Measurements from ENCODE around the gene SMAP1. TPM values are rescaled to one million over a fixed set of nuclear protein-coding genes. Genes with fewer than 3 reads are reported as not detected.

Gene SMAP1
- total RNA-seq, 2 donors from 2014 or later: 47.4 to 48.4 TPM

DNA sequence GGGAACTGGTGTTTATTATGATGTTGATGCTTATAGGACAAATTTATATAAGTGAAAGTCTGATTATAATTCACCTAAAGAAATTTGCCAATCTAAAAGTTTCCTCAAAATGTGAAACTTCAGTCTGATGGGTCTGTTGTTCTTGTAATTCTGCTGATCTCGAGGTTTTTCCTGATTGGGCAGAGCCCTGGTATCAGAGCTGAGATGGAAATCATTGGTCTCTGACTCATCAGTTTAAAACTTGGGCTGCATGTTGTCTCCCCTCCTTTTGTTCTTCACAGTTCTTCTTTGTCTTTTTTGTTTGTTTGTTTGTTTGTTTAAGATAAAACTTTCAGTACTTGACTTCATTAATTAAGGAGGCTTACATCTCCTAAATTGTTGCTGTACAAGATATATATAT is 5.9 kb downstream of the SMAP1 start:
- intact Hi-C loops (cut with DNase I, micrococcal nuclease): no loop called here
- no peak for ATAC-seq
- no peak for DNase-seq

DNA sequence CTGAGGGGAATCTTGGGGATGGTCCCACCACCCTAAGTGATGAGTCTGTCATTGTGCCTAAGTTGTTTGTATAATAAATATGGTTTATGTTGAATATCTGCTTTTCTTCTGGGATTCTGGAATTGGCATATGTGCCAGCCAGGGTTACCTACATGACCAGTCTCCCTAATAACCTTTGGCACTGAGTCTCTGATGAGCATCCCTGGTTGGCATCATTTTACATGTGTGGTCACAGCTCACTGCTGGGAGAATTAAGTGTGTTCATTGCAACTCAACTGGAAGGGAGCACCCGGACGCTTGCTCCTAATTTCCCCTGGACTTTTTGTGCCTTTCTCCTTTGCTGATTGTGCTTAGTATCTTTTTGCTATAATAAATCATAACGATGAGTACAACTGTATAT is 8.1 kb downstream of the SMAP1 start:
- intact Hi-C loops (cut with DNase I, micrococcal nuclease): no loop called here
- DNase-seq: no peak
- no peak for ATAC-seq

DNA sequence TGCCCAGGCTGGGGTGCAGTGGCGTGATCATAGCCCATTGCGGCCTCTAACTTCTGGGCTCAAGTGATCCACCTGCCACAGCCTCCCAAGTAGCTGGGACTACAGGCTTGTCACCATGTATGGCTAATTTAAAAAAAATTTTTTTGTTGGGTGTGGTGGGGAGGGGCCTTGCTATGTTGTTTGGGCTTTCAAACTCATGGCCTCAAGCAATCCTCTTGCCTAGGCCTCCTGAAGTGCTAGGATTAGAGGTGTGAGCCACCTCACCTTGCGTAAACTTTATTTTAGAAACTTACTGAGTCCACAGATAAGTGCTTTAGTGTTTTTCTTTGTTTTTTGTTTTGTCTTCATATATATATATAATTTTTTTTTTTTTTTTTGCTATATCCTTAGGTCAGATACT is 9.1 kb downstream of the SMAP1 start:
- intact Hi-C loops (cut with DNase I, micrococcal nuclease): no loop called here
- DNase-seq (no peak), ATAC-seq (no peak)

DNA sequence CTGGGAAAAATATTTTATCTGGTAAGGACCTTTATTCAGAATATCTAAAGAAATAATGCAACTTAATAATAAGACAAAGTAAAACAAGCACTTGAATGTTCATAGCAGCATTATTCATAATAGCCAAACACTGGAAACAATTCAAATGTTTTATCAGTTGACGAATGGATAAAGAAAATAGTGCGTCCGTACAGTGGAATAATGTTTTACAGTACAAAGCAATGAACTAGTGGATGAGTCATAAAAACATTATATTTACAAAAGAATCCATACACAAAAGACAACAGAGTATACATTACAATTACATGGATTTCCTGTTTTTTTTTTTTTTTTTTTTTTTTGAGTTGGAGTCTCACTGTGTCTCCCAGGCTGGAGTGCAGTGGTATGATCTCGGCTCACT is 12.7 kb downstream of the SMAP1 start:
- ATAC-seq (peak; percentile 29), DNase-seq (no peak)
- intact Hi-C loops (cut with DNase I, micrococcal nuclease): loop anchor here in 1 of 2 donors (10.0 kb wide), 1 partner anchor 116 kb away; the partner anchor contains the start of gene SDHAF4

DNA sequence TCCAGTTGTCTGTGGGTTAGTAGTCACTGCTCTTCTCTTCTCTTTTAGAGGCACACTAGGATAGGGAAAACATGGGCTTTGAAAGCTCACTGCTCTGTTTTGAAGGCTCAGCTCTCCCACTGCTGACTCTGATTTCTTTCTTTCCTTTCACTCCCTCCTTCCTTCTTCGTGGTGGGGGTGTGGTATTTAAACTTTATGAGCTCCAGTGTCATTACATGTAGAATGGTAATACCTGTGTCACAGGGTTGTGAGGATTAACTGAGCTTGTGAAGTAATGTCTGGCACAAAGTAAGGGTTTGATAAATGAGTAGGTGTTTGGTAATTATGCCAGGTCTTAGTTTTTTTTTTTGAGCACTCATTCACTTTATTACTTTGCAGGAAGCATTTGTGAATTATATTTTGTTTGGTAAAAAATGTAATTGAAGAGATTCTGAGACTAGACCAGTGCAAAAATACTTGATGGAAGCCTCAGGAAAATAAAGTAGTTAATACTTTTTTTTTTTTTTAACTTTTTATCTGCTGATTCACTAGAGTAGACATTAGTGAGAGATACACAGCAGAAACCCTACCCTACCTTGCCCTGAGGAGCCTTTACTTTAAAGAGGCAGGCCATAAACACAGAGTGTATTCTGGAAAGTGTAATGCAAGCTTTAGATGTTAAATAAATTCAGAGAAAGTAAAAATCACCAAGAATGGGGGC is 17.3 kb downstream of the SMAP1 start:
- ATAC-seq (peak; percentile 95), DNase-seq (no peak)

DNA sequence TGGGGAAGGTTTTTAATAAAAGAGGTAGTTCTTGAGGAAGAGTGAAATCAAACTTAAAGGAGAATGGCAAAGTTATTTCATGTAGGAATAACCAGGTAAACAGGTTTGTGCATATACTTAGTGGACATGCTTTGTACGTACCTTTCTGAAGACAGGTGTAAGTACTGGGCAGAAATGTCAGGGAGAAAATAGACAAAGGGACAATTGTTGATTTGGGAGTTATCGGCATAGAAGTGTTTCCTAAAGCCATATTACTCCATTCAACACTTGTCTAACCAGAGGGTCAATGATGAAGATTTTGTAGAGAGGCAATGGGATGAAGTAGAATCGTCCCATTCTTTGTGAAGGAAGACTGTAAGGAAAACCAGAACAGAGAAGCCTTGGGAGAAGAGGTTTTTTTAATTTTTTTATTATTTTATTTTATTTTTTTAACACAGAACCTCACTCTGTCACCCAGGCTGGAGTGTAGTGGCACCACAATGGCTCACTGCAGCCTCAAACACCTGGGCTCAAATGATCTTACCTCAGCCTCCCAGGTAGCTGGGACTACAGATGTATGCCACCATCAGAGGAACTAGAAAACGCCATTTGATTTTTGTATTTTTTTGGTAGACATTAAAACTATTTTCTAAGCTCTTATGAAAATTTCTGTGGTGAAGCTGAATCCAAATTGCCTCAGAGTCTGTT is 18.0 kb downstream of the SMAP1 start:
- intact Hi-C loops (cut with DNase I, micrococcal nuclease): loop anchor here in 1 of 2 donors (10.0 kb wide), 1 partner anchor 121 kb away; the partner anchor contains the start of gene SDHAF4
- no peak for DNase-seq
- peak; percentile 37 for ATAC-seq

More for the DNA sequence above, 17.3 kb downstream of the SMAP1 start:
- intact Hi-C loops (cut with DNase I, micrococcal nuclease): loop anchor here in 1 of 2 donors (10.0 kb wide), 1 partner anchor 120 kb away; the partner anchor contains the start of gene SDHAF4

DNA sequence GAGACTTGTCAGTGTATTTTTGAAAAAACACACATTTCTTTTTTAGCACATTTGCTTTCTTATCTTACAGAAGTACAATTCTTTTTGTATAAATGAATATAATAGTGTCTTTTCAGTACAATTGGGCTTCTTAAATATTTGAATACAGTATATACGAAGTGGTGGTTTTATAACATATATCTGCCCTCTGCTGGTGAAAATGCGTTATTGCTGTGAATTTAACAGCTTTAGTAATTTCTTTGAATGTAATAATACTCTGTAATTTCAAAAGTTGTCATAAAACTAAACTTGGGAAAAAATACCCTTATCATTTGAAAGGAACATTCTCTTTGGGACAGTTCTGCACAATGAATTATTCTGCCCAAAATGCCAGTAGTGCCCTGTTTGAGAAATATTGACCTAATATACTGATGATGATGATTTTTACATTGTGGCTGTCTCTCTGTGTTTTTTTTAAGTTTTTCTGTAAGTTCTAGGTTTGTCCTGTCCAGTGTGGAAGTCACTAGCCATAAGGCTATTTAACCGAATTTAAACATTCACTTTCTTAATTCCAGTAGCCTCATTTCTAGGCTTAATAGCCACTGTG is 19.0 kb downstream of the SMAP1 start:
- intact Hi-C loops (cut with DNase I, micrococcal nuclease): loop anchor here in 1 of 2 donors (10.0 kb wide), 1 partner anchor 122 kb away; the partner anchor contains the start of gene SDHAF4
- DNase-seq (no peak), ATAC-seq (peak; percentile 49)

DNA sequence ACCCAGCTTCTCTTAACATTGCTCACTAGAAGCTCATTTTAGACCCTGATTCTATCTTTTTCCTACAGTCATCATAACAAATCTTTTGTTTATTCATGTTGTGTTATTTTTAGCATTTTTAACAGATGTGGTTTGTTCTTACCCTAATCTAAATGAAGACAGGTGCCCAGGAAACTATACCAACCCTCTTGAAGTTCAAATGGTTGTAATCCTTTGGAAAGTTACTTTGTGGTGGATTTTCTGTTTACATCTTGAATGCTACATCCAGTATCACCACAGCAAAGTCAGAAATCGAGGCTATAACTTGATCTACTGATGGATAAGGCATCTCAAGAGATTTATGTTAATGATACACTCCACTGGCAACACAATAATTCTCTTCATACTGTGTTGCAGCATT is 26.2 kb downstream of the SMAP1 start:
- intact Hi-C loops (cut with DNase I, micrococcal nuclease): no loop called here
- DNase-seq (no peak), ATAC-seq (no peak)

DNA sequence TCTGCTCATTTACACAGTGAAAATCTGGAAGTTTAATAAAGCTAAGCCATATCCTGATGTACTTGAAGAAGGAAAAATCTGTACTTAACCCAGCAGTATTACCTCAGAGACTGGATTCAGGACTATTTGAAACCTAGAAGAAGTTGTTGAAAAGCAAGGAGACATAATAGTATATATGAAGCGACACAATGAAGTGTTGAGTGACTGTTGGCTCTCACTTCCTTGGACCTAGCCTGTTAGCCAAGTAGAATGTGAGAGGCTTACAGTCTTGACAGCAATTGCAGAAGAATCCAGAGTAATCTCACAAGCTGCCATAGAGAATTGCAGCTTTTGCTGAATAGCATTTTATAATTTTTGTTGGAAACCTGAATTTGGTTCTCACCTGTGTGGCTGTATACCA is 26.7 kb downstream of the SMAP1 start:
- ATAC-seq: no peak
- no peak for DNase-seq
- intact Hi-C loops (cut with DNase I, micrococcal nuclease): no loop called here

DNA sequence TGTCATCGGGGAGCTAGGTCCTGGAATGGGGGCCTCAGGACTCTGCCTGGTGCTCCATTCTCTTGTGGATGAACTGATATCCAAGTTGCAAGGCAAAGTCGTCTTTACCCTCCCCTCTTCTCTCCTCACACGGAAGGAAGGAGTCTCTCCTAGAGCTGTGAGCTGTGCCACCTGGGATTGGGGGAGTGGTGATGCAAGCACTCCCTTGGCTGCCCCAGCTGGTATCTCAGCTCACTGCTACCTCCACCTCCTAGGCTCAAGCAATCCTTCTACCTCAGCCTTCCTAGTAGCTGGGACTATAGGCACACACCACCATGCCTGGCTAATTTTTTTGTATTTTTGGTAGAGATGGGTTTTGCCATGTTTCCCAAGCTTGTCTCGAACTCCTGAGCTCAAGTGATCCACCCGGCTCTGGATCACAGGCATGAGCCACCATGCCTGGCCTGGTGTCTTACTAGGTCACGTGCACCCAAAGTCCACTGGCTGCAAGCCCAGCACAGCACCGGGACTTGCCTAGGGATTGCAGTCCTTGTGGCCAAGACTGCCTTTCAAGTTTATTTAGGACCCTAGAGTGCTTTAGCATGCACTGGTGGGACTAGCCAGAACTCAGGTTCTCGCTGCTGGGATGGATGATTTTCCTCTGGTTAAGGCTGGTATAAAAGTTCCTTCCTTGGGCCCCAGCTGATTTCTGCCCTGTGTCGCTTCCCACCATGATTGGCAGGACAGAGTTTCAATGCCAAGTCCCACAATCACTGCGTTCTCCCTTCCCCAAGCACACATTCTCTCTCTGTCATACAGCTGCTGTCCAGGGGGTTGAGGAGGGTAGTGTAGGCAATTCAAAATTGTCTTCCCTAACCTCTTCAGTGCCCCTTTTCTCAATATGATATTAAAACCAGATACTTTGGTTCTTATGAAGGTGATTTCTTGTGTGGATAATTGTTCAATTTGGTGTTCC is 33.5 kb downstream of the SMAP1 start:
- ATAC-seq (no peak), DNase-seq (no peak)
- intact Hi-C loops (cut with DNase I, micrococcal nuclease): no loop called here

DNA sequence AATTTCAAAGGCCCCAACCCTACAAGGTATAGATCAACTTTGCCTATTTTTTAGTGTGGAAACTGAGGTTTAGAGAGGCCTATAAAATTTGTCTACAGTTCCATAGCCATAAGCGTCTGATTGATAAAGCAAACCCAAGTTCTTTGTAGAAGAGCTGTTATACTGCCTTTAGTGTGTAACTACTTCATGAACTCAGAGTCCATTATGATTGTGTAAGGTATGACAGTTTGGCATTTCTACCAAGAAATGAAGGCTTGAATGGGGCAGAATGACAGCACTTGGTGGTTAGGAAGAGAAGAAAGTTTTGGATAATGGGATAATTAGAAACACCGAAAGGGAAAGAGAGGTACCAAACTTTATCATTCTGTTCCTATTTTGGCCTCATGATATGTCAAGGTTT is 38.1 kb downstream of the SMAP1 start:
- ATAC-seq: peak; percentile 35
- intact Hi-C loops (cut with DNase I, micrococcal nuclease): loop anchor here in 1 of 2 donors (2.0 kb wide), 1 partner anchor 179 kb away; no protein-coding TSS in a partner anchor
- DNase-seq: no peak

DNA sequence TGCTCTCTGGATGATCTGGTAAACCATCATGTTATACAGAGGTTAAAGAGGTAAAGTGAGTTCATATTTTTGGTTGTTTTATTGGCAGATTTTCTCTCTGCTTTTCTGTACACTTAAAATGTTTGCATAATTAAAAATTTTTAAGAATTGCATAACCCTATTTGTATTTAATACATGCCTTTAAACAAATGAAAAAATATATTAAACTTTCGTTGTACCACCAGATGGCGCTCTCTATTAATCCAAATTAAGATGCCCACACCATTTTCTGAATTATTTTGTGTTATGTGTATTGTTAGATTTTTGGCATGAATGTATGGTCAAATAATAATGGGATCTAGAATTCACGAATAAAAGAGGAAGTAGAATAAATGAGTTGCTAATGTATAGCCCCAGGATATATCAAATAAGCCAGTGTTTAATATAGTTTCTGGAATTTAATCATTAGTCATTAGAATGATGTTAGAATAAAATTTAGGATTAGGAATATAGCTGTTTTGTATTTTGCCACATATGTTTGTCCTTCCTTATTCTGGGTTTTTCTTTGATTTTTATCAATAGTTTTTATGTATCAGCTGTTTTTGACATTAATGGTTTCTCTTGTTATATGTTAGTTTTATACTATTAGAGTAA is 38.9 kb downstream of the SMAP1 start:
- ATAC-seq (no peak), DNase-seq (no peak)
- intact Hi-C loops (cut with DNase I, micrococcal nuclease): loop anchor here in 1 of 2 donors (2.0 kb wide), 1 partner anchor 178 kb away; no protein-coding TSS in a partner anchor

DNA sequence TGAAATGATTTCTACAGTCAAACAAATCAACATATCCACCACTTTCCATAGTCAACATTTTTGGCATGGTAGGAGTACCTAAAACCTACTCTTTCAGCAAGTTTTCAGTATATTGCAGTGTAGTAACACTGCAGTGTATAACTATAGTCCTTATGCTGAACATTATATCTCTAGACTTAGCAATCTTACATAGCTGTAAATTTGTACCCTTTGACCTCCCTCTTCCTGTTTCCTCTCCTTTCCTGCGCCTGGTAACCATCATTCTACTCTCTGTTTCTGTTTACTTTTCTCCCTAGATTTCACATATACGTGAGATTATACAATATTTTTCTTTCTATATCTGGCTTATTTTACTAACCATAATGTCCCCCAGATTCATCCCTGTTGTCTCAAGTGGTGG is 40.2 kb downstream of the SMAP1 start:
- DNase-seq (no peak), ATAC-seq (peak; percentile 65)
- intact Hi-C loops (cut with DNase I, micrococcal nuclease): loop anchor here in 1 of 2 donors (2.0 kb wide), 1 partner anchor 177 kb away; no protein-coding TSS in a partner anchor

DNA sequence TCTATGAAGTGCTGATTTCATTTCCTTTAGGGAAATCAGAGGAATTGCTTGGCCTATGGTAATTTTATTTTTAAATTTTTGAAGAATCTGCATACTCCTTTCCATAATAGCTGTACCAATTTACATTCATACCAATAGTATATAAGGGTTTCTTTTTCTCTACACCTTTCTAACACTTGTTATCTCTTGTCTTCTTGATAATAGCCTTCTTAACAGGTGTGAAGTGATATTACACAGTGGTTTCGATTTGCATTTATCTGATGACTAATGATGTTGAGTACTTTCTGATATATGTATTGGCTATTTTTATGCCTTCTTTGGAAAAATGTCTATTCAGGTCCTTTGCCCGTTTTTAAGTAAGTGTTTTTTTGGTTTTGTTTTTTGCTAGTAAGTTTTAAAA is 40.8 kb downstream of the SMAP1 start:
- DNase-seq (no peak), ATAC-seq (no peak)
- intact Hi-C loops (cut with DNase I, micrococcal nuclease): no loop called here

DNA sequence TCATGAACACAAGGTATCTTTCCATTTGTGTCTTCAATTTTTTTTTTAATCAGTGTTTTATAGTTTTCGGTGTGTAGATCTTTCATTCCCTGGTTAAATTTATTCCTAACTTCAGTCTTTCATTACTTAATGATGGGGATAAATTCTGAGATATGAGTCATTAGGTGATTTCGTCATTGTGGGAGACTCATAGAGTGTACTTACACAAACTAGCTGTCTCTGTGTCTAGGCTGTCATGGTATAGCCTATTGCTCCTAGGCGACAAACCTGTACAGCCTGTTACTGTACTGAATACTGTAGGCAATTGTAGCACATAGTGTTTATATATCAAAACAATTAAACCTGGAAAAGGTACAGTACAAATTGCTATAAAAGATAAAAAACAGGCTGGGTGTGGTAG is 42.1 kb downstream of the SMAP1 start:
- DNase-seq (no peak), ATAC-seq (peak; percentile 81)
- intact Hi-C loops (cut with DNase I, micrococcal nuclease): no loop called here

DNA sequence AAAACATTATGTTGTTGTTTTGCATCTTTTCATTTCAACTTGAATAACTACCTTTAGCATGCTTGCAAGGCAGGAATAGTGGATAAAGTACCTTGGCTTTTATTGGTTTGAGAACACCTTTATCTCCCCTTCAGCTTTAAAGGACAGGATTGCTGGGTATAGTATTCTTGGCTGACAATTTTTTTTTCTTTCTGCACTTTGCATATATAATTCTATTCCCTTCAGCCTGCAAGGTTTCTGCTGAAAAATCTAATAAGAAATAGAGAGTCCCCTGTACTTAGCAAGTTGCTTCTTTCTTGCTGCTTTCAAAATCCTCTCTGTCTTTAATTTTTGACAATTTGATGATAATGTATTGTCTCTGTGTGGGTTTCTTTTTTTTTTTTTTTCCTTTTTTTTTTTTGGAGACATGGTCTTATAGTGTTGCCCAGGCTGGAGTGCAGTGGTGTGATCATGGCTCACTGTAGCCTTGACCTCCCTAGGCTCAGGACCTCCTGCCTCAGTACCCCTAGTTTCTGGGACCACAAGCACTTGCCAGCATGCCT is 47.1 kb downstream of the SMAP1 start:
- no peak for ATAC-seq
- intact Hi-C loops (cut with DNase I, micrococcal nuclease): no loop called here
- no peak for DNase-seq

DNA sequence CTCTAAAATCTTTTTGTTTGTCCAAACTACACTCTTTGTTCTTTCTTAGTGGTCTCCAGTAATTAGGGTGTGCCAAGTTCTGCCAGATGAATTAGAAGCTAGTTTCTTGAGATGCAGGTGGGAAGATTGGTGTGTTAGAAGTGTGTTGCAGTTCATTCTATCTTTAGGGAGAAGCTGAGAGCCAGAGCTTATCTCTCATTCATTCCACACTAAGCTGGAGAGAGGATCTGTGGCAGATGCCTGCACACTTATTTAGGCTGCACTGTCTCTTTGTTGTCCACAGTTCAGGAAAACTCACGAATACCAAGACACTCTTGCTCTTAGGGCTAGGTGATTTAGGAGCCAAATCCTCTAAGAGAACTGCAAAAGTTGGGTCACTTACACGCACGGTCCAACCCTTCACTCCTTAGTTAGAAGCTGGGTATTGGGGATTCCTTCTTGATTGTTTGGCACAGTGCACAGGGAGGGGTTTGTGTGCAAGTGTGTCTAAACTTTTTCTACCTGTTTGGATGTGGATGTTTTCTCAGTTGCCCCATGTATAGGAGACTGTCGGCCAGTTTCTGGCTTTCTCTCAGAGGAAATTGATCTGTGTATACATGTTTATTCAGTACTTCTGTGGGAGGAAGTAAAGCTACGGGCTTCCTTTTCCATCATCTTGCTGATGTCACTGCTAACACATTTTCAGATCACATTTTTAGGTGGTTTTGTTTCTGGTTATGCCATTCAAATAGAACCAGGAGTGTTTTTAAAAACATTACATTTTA is 49.5 kb downstream of the SMAP1 start:
- ATAC-seq (no peak), DNase-seq (no peak)
- intact Hi-C loops (cut with DNase I, micrococcal nuclease): no loop called here
